Testis (tissue), 2 donors: ENCODE data around the gene ANTXR1.

Experiments
- CTCF ChIP-seq, 3 experiments: fragments of 450-650 bp in 2 of 3; fragments of 200-600 bp in 1 of 3; sonication (generic) in 1 of 3; IDR thresholded peaks; one replicate each; pipeline ENCODE4 v1.5.1; 2016 to 2019; ENCODE audit warnings: antibody characterized with exemption in 3 of 3, mild to moderate bottlenecking in 2 of 3, moderate library complexity in 1 of 3
- POLR2A ChIP-seq: fragments of 450-650 bp; IDR thresholded peaks from one replicate; pipeline ENCODE4 v1.6.1; 2017; ENCODE audit warnings: antibody characterized with exemption, mild to moderate bottlenecking, moderate library complexity

GRCh38 chr2:69139778-69140670 lies 127.0 kb downstream of the ANTXR1 start:
- TF ChIP-seq CTCF (IDR thresholded peaks at IDR 0.05) = no peak
- no peak for TF ChIP-seq POLR2A
